Neural progenitor cell (in vitro differentiated cells): ENCODE data around the gene TSPEAR. TPM values are rescaled to one million over a fixed set of nuclear protein-coding genes. Genes with fewer than 3 reads are reported as not detected.

Experiments
- DNase-seq: peaks from one replicate; pipeline ENCODE4 v3.0.0-alpha.2; 2016; ENCODE audit warnings: low spot score
- H2AFZ ChIP-seq: fragments of 200-600 bp; sonication (generic); replicated peaks from 2 replicates; pipeline ENCODE4 v1.6.1; 2016; ENCODE audit warnings: antibody characterized with exemption
- H3F3A ChIP-seq: fragments of 200-600 bp; sonication (generic); 2 replicates; pipeline ENCODE4 v1.6.1; 2016; ENCODE audit warnings: antibody characterized with exemption, low read depth
- H3K27ac ChIP-seq: fragments of 200-600 bp; sonication (generic); 2 replicates; pipeline ENCODE4 v1.5.1; 2016; ENCODE audit warnings: mild to moderate bottlenecking
- H3K27me3 ChIP-seq: fragments of 200-600 bp; sonication (generic); 2 replicates; pipeline ENCODE4 v1.6.1; 2016; ENCODE audit warnings: mild to moderate bottlenecking, moderate library complexity
- H3K36me3 ChIP-seq: fragments of 200-600 bp; sonication (generic); 2 replicates; pipeline ENCODE4 v1.5.1; 2016
- H3K4me1 ChIP-seq: fragments of 200-600 bp; sonication (generic); 2 replicates; pipeline ENCODE4 v1.6.1; 2016; ENCODE audit warnings: mixed run types
- H3K4me2 ChIP-seq: fragments of 200-600 bp; sonication (generic); 2 replicates; pipeline ENCODE4 v1.6.1; 2016
- H3K4me3 ChIP-seq: fragments of 200-600 bp; sonication (generic); 2 replicates; pipeline ENCODE4 v1.5.1; 2016
- H3K79me2 ChIP-seq: fragments of 200-600 bp; sonication (generic); 2 replicates; pipeline ENCODE4 v1.6.1; 2016; ENCODE audit warnings: low read depth
- H3K9ac ChIP-seq: fragments of 200-600 bp; sonication (generic); 2 replicates; pipeline ENCODE4 v1.6.1; 2016
- H3K9me3 ChIP-seq: fragments of 200-600 bp; sonication (generic); 2 replicates; pipeline ENCODE4 v1.5.1; 2016; ENCODE audit warnings: low read depth
- H4K20me1 ChIP-seq: fragments of 200-600 bp; sonication (generic); 2 replicates; pipeline ENCODE4 v1.6.1; 2016; ENCODE audit warnings: low read depth
- H3K27ac Mint-ChIP-seq: 3 replicates; pipeline ENCODE4 v1.8.0; 2021; ENCODE audit warnings: mixed read lengths
- H3K27me3 Mint-ChIP-seq: 2 replicates; pipeline ENCODE4 v1.8.0; 2022; ENCODE audit warnings: low read depth, mild to moderate bottlenecking, inconsistent platforms, moderate library complexity, mixed read lengths; ENCODE audit not compliant: insufficient read depth
- H3K36me3 Mint-ChIP-seq: 3 replicates; pipeline ENCODE4 v1.8.0; 2021; ENCODE audit warnings: mixed read lengths
- H3K4me1 Mint-ChIP-seq: 3 replicates; pipeline ENCODE4 v1.8.0; 2021; ENCODE audit warnings: mixed read lengths
- H3K4me3 Mint-ChIP-seq: 3 replicates; pipeline ENCODE4 v1.8.0; 2021; ENCODE audit warnings: mild to moderate bottlenecking, moderate library complexity, mixed read lengths
- H3K9me3 Mint-ChIP-seq: 3 replicates; pipeline ENCODE4 v1.8.0; 2020; ENCODE audit warnings: mixed read lengths
- EZH2 ChIP-seq: fragments of 200-600 bp; sonication (generic); IDR thresholded peaks from 2 replicates; pipeline ENCODE4 v1.6.1; 2017; ENCODE audit warnings: antibody characterized with exemption, mild to moderate bottlenecking, moderate library complexity
- EZH2phosphoT487 ChIP-seq: fragments of 200-600 bp; sonication (generic); IDR thresholded peaks from 2 replicates; pipeline ENCODE4 v1.6.1; 2017; ENCODE audit warnings: antibody characterized with exemption
- total RNA-seq: library from RNA; depleted of rRNA; stranded (reverse); fragments of >200 nt; gene quantifications from 2 replicates; pipeline ENCODE4 v1.2.3, GENCODE V29; 2015; ENCODE audit warnings: low replicate concordance
- TF ChIP-seq, protein P1 (sequence below): fragments of 200-600 bp; sonication (generic); IDR thresholded peaks from 2 replicates; pipeline ENCODE4 v1.5.1; 2017; ENCODE audit warnings: antibody characterized with exemption, mild to moderate bottlenecking

TSPEAR gene
- total RNA-seq, 1 donor from 2014 or later, result not detected

DNA sequence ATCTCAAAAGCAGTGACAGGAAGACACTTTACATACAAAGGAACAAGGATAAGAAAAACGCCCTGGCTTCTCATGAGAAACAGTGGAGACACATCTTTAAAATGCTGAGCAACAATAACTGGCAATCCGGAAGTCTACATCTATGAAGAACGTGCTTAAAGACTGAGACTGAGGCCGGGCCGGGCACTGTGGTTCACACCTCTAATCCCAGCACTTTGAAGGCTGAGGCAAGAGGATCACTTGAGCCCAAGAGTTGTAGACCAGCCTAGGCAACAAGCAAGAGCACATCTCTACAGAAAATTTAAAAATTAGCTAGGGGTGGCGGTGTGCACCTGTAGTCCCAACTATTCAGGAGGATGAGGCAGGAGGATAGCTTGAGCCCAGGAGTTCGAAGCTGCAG is 27.3 kb downstream of the TSPEAR start:
- Mint-ChIP-seq H3K27ac (no peak overlapping the region), H3K27me3 (peaks cover 19% of the 10 kb centered on the region)

DNA sequence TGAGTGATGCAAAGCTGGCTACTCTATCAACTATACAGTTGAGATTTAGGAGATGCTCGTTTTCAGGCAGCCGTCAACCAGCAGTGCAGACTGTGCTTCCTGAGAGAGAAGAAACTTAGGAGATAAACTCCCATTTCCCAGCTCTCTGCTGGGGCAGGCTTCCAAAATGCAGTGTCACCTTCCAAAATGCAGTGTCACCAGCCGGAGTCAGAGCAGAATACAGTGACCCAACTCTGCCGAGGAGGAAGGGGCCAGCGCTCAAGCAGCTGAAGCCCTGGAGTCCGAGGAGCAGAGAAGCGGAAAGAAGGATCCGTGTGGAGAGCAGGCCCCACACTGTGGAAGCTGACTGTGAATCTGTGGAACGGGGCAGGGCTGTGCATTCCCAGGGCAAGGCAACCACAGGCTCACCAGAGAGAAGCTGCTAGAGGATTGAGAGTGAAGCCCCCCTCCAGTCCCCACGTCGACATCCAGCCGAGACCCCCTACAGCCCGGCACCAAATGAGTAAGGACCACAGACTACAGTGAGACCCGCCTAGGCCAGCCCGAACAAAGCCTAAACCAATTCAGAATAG is 28.7 kb downstream of the TSPEAR start:
- no peak overlapping the region for H2AFZ ChIP-seq
- Mint-ChIP-seq H3K36me3 (no peaks in the 10 kb centered on the region), H3K4me3 (no peak overlapping the region), H3K27me3 (peaks cover 16% of the 10 kb centered on the region), H3K4me1 (peaks cover 19% of the 10 kb centered on the region), H3K9me3 (peaks cover 7% of the 10 kb centered on the region), H3K27ac (no peak overlapping the region)
- no peak overlapping the region for H3K4me2 ChIP-seq
- no peak overlapping the region for H3K27ac ChIP-seq
- peaks cover 9% of the 10 kb centered on the region for H3F3A ChIP-seq
- H3K36me3 ChIP-seq, result no peaks in the 10 kb centered on the region
- no peak overlapping the region for H3K9ac ChIP-seq
- TF ChIP-seq, protein P1, sequence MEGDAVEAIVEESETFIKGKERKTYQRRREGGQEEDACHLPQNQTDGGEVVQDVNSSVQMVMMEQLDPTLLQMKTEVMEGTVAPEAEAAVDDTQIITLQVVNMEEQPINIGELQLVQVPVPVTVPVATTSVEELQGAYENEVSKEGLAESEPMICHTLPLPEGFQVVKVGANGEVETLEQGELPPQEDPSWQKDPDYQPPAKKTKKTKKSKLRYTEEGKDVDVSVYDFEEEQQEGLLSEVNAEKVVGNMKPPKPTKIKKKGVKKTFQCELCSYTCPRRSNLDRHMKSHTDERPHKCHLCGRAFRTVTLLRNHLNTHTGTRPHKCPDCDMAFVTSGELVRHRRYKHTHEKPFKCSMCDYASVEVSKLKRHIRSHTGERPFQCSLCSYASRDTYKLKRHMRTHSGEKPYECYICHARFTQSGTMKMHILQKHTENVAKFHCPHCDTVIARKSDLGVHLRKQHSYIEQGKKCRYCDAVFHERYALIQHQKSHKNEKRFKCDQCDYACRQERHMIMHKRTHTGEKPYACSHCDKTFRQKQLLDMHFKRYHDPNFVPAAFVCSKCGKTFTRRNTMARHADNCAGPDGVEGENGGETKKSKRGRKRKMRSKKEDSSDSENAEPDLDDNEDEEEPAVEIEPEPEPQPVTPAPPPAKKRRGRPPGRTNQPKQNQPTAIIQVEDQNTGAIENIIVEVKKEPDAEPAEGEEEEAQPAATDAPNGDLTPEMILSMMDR, result no peak
- TF ChIP-seq EZH2phosphoT487, result no peak
- no peaks in the 10 kb centered on the region for H4K20me1 ChIP-seq
- H3K79me2 ChIP-seq, result no peaks in the 10 kb centered on the region
- H3K9me3 ChIP-seq, result no peaks in the 10 kb centered on the region
- no peak for DNase-seq
- peaks cover 12% of the 10 kb centered on the region for H3K4me1 ChIP-seq
- no peak overlapping the region for H3K4me3 ChIP-seq
- H3K27me3 ChIP-seq, result peaks cover 16% of the 10 kb centered on the region

More for the DNA sequence above, 27.3 kb downstream of the TSPEAR start:
- Histone ChIP-seq H3K4me1 (peaks cover 12% of the 10 kb centered on the region), H3K79me2 (no peaks in the 10 kb centered on the region), H3K27me3 (peaks cover 19% of the 10 kb centered on the region), H3K27ac (no peak overlapping the region), H3K36me3 (no peaks in the 10 kb centered on the region), H3K4me3 (no peak overlapping the region), H3F3A (peaks cover 9% of the 10 kb centered on the region), H3K4me2 (no peak overlapping the region), H3K9ac (no peak overlapping the region), H3K9me3 (no peaks in the 10 kb centered on the region), H2AFZ (no peak overlapping the region), H4K20me1 (no peaks in the 10 kb centered on the region)
- DNase-seq, result no peak
- Mint-ChIP-seq H3K4me1 (peaks cover 23% of the 10 kb centered on the region), H3K9me3 (peaks cover 7% of the 10 kb centered on the region), H3K4me3 (no peak overlapping the region), H3K36me3 (no peaks in the 10 kb centered on the region)
- TF ChIP-seq EZH2 (no peak), EZH2phosphoT487 (no peak)
- TF ChIP-seq, protein P1, result no peak

DNA sequence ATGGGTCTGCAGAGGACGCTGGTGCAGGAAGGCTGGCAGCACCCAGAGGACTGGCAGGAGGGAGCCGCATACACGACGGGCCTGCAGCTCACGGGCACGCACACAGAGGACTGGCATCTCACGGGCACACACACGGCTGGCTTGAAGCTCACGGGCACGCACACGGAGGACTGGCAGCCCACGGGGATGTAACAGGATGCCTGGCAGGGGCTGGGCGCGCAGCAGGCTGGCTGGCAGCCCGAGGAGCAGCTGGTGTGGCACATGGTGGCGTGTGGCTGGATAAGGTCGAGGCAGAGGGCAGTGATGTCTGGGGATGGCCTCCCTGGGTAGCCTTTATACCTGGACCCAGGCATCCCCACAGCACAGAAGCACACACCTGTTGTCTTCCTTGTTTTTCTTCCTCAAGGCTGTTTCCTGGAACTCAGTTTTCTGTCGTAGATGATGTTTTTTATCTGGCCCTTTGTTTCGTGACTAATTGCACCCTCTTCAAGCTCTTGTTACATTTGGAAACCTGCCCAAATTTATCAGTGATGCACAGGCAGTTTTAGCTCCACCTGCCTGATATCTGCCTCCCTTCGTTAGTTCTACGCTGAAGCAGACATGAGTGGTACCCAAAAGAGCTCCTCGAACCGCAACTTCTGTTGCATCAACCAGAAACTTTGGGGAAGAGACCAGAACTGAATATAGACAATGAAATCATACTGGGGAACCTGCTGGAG is 29.4 kb downstream of the TSPEAR start, which contains the start of gene KRTAP12-1:
Gene KRTAP12-1 (minus strand): TSS at position 303 of the 719 bp plus-strand sequence. CDS start 40 bp downstream, at position 263.
- H3K4me1 Mint-ChIP-seq, result peaks cover 12% of the 10 kb centered on the region
- Histone ChIP-seq H3K27me3 (peaks cover 10% of the 10 kb centered on the region), H3K4me3 (no peak within 1 kb of the TSS), H3F3A (peaks cover 6% of the 10 kb centered on the region), H3K36me3 (no peaks in the 10 kb centered on the region), H3K9ac (no peak within 1 kb of the TSS), H3K9me3 (no peaks in the 10 kb centered on the region), H3K4me1 (peaks cover 11% of the 10 kb centered on the region), H3K4me2 (no peak within 1 kb of the TSS), H2AFZ (no peak within 1 kb of the TSS), H3K79me2 (no peaks in the 10 kb centered on the region), H3K27ac (no peak within 1 kb of the TSS), H4K20me1 (no peaks in the 10 kb centered on the region)
- peak within 1 kb of the TSS; percentile 74 for H3K27ac Mint-ChIP-seq
- H3K36me3 Mint-ChIP-seq, result no peaks in the 10 kb centered on the region
- peaks cover 13% of the 10 kb centered on the region for H3K27me3 Mint-ChIP-seq
- peaks cover 7% of the 10 kb centered on the region for H3K9me3 Mint-ChIP-seq
- no peak within 1 kb of the TSS for H3K4me3 Mint-ChIP-seq
- no peak for DNase-seq
- TF ChIP-seq EZH2 (no peak), EZH2phosphoT487 (no peak)
- TF ChIP-seq, protein P1, result no peak
